HG02970 (cell line): ENCODE results near the gene SLC26A4.

Source experiments
- ATAC-seq: cut with Tn5 transposase; IDR thresholded peaks from one replicate; pipeline ENCODE4 v1.9.1; 2021; ENCODE audit warnings: mild to moderate bottlenecking, moderate library complexity, moderate number of reproducible peaks; ENCODE audit not compliant: unreplicated experiment, low FRiP score

The SLC26A4 gene

GRCh38 chr7:107693396-107693795, 32.8 kb downstream of the SLC26A4 start:
- ATAC-seq: no peak

GRCh38 chr7:107694386-107694785, 33.8 kb downstream of the SLC26A4 start:
- no peak for ATAC-seq

- no peak for ATAC-seq
Observed at GRCh38 chr7:107696330-107696946, 35.8 kb downstream of the SLC26A4 start.

GRCh38 chr7:107697321-107698049, 36.9 kb downstream of the SLC26A4 start:
- ATAC-seq: no peak

GRCh38 chr7:107700570-107700969, 39.9 kb downstream of the SLC26A4 start:
- ATAC-seq: no peak

GRCh38 chr7:107701191-107701590, 40.6 kb downstream of the SLC26A4 start:
- ATAC-seq: no peak

- ATAC-seq: no peak
Observed at GRCh38 chr7:107703219-107703618, 42.6 kb downstream of the SLC26A4 start.

GRCh38 chr7:107703872-107704271, 43.2 kb downstream of the SLC26A4 start:
- no peak for ATAC-seq

- ATAC-seq: no peak
Observed at GRCh38 chr7:107708956-107709355, 48.3 kb downstream of the SLC26A4 start.

GRCh38 chr7:107711301-107711700, 50.7 kb downstream of the SLC26A4 start:
- ATAC-seq: no peak

GRCh38 chr7:107712025-107712424, 51.4 kb downstream of the SLC26A4 start:
- ATAC-seq: no peak

- ATAC-seq: no peak
Observed at GRCh38 chr7:107712896-107713295, 52.3 kb downstream of the SLC26A4 start.

GRCh38 chr7:107715531-107715930, 54.9 kb downstream of the SLC26A4 start:
- no peak for ATAC-seq

- ATAC-seq: no peak
Observed at GRCh38 chr7:107718456-107719193, 58.0 kb downstream of the SLC26A4 start.

GRCh38 chr7:107721286-107721685, 60.7 kb downstream of the SLC26A4 start:
- ATAC-seq: no peak

- ATAC-seq: no peak
Observed at GRCh38 chr7:107723255-107723654, 62.6 kb downstream of the SLC26A4 start.

- ATAC-seq: no peak
Observed at GRCh38 chr7:107725138-107725740, 64.6 kb downstream of the SLC26A4 start.

GRCh38 chr7:107726356-107727130, 65.9 kb downstream of the SLC26A4 start:
- no peak for ATAC-seq

GRCh38 chr7:107728276-107728675, 67.6 kb downstream of the SLC26A4 start:
- ATAC-seq: no peak
